Smooth muscle cell (in vitro differentiated cells): Measurements from ENCODE around the gene PTPRQ. TPM values are rescaled to one million over a fixed set of nuclear protein-coding genes. Genes with fewer than 3 reads are reported as not detected.
A peak's percentile ranks its signal among the peaks of the same experiment; 100 is the strongest.

Experiments used
- DNase-seq: peaks from one replicate; lab custom pipeline; 2025; ENCODE audit not compliant: unreplicated experiment; lab: John Stamatoyannopoulos, UW
- H2AFZ ChIP-seq: fragments of 200-600 bp; sonication (generic); 2 replicates; pipeline ENCODE4 v1.6.0; 2016; ENCODE audit warnings: antibody characterized with exemption, low read depth, mild to moderate bottlenecking
- H3F3A ChIP-seq: fragments of 200-600 bp; sonication (generic); 2 replicates; pipeline ENCODE4 v1.6.0; 2017; ENCODE audit warnings: antibody characterized with exemption, low read depth
- H3K27ac ChIP-seq: fragments of 200-600 bp; sonication (generic); 2 replicates; pipeline ENCODE4 v1.5.1; 2016; ENCODE audit warnings: low read depth, mild to moderate bottlenecking
- H3K27me3 ChIP-seq: fragments of 200-600 bp; sonication (generic); 2 replicates; pipeline ENCODE4 v1.6.1; 2016; ENCODE audit warnings: low read depth, mild to moderate bottlenecking
- H3K36me3 ChIP-seq: fragments of 200-600 bp; sonication (generic); 2 replicates; pipeline ENCODE4 v1.5.1; 2016; ENCODE audit warnings: low read depth
- H3K4me1 ChIP-seq: fragments of 200-600 bp; sonication (generic); 2 replicates; pipeline ENCODE4 v1.5.1; 2016; ENCODE audit warnings: low read depth
- H3K4me2 ChIP-seq: fragments of 200-600 bp; sonication (generic); 2 replicates; pipeline ENCODE4 v1.6.0; 2016; ENCODE audit warnings: mild to moderate bottlenecking
- H3K4me3 ChIP-seq: fragments of 200-600 bp; sonication (generic); 2 replicates; pipeline ENCODE4 v1.5.1; 2016; ENCODE audit warnings: mild to moderate bottlenecking
- H3K79me2 ChIP-seq: fragments of 200-600 bp; sonication (generic); 2 replicates; pipeline ENCODE4 v1.6.0; 2016; ENCODE audit warnings: low read depth, mild to moderate bottlenecking
- H3K9ac ChIP-seq: fragments of 200-600 bp; sonication (generic); 2 replicates; pipeline ENCODE4 v1.6.0; 2016; ENCODE audit warnings: low read depth
- H3K9me3 ChIP-seq: fragments of 200-600 bp; sonication (generic); replicated peaks from 2 replicates; pipeline ENCODE4 v1.5.1; 2016; ENCODE audit warnings: low read depth
- H4K20me1 ChIP-seq: fragments of 200-600 bp; sonication (generic); 2 replicates; pipeline ENCODE4 v1.6.0; 2016; ENCODE audit warnings: low read depth
- CTCF ChIP-seq: fragments of 200-600 bp; sonication (generic); IDR thresholded peaks from 2 replicates; pipeline ENCODE4 v1.5.1; 2017; ENCODE audit warnings: borderline replicate concordance, mild to moderate bottlenecking, antibody characterized with exemption; ENCODE audit not compliant: insufficient read depth, poor library complexity, severe bottlenecking
- WGBS: methylation state at CpG from one replicate; pipeline ENCODE4 v1.1.7; 2016; ENCODE audit warnings: low lambda C conversion rate; 5-methylcytosine and 5-hydroxymethylcytosine counted together
- polyA plus RNA-seq: library from polyadenylated mRNA; unstranded; fragments of >200 nt; fragmentation: Nextera tagmentation; extraction: Ambion mirVana; gene quantifications from 2 replicates; pipeline ENCODE4 v1.2.1, GENCODE V29; 2016
- total RNA-seq: library from RNA; depleted of rRNA; stranded (reverse); fragments of >200 nt; gene quantifications from 2 replicates; pipeline ENCODE4 v1.2.3, GENCODE V29; 2014

The PTPRQ gene
- total and polyA plus RNA-seq, 2 experiments from 2014 or later = 0.04 TPM; not detected in 1

- no peaks in the 10 kb centered on the region for H4K20me1 ChIP-seq
- no peaks in the 10 kb centered on the region for H3K9me3 ChIP-seq
- peak overlapping the region; percentile 68 for H3K9ac ChIP-seq
- no peak overlapping the region for H3K4me3 ChIP-seq
- TF ChIP-seq CTCF = no peak
- peak overlapping the region; percentile 67 for H3K4me2 ChIP-seq
- no peaks in the 10 kb centered on the region for H3K36me3 ChIP-seq
- DNase-seq = no peak
- WGBS = 26% methylated on average over 1 of the region's 1 CpG
- H2AFZ ChIP-seq = no peak overlapping the region
- no peaks in the 10 kb centered on the region for H3K79me2 ChIP-seq
- no peaks in the 10 kb centered on the region for H3F3A ChIP-seq
- H3K27ac ChIP-seq = peak overlapping the region; percentile 95
- peaks cover 8% of the 10 kb centered on the region for H3K4me1 ChIP-seq
- no peaks in the 10 kb centered on the region for H3K27me3 ChIP-seq
Measured at GRCh38 chr12:80580254-80580653, 136.2 kb downstream of the PTPRQ start.

- 85% methylated on average over 2 of the region's 2 CpGs for WGBS
- Histone ChIP-seq H3K9ac (no peak overlapping the region), H3K27me3 (no peaks in the 10 kb centered on the region), H3K4me3 (no peak overlapping the region), H3K79me2 (no peaks in the 10 kb centered on the region), H3K4me1 (peaks cover 8% of the 10 kb centered on the region), H3F3A (no peaks in the 10 kb centered on the region), H3K4me2 (no peak overlapping the region), H4K20me1 (no peaks in the 10 kb centered on the region), H3K9me3 (no peaks in the 10 kb centered on the region), H2AFZ (no peak overlapping the region), H3K36me3 (no peaks in the 10 kb centered on the region), H3K27ac (no peak overlapping the region)
- no peak for DNase-seq
- TF ChIP-seq CTCF = no peak
Measured at GRCh38 chr12:80581783-80582182, 137.7 kb downstream of the PTPRQ start.

GRCh38 chr12:80582431-80582830, 138.4 kb downstream of the PTPRQ start:
- Histone ChIP-seq H4K20me1 (no peaks in the 10 kb centered on the region), H2AFZ (no peak overlapping the region), H3K4me1 (peaks cover 8% of the 10 kb centered on the region), H3K9ac (no peak overlapping the region), H3K4me2 (no peak overlapping the region), H3F3A (no peaks in the 10 kb centered on the region), H3K27ac (no peak overlapping the region), H3K9me3 (no peaks in the 10 kb centered on the region), H3K4me3 (no peak overlapping the region), H3K27me3 (no peaks in the 10 kb centered on the region), H3K79me2 (no peaks in the 10 kb centered on the region), H3K36me3 (no peaks in the 10 kb centered on the region)
- no peak for DNase-seq
- WGBS = 83% methylated on average over 2 of the region's 2 CpGs
- TF ChIP-seq CTCF = no peak

GRCh38 chr12:80589077-80589476, 145.0 kb downstream of the PTPRQ start:
- Histone ChIP-seq H2AFZ (peak overlapping the region; percentile 38), H3K79me2 (no peaks in the 10 kb centered on the region), H4K20me1 (no peaks in the 10 kb centered on the region), H3K27ac (peak overlapping the region; percentile 54), H3K27me3 (no peaks in the 10 kb centered on the region), H3K9me3 (no peaks in the 10 kb centered on the region), H3K36me3 (no peaks in the 10 kb centered on the region), H3F3A (no peaks in the 10 kb centered on the region), H3K4me2 (no peak overlapping the region), H3K9ac (peak overlapping the region; percentile 8), H3K4me1 (no peaks in the 10 kb centered on the region), H3K4me3 (no peak overlapping the region)
- no peak for DNase-seq
- no peak for TF ChIP-seq CTCF
